Loucy (cell line): Measurements from ENCODE around the gene PDK2.

ENCODE experiments used
- H2AFZ ChIP-seq: fragments of 200-600 bp; sonication (generic); 2 replicates; pipeline ENCODE4 v1.6.0; 2016; ENCODE audit warnings: antibody characterized with exemption, mild to moderate bottlenecking, low read length, moderate library complexity
- H3F3A ChIP-seq: fragments of 200-600 bp; 2 replicates; pipeline ENCODE4 v1.6.0; 2016; ENCODE audit warnings: antibody characterized with exemption, low read depth, mild to moderate bottlenecking
- H3K27me3 ChIP-seq: fragments of 200-600 bp; sonication (generic); 2 replicates; pipeline ENCODE4 v1.6.1; 2014; ENCODE audit warnings: low read length, mild to moderate bottlenecking; ENCODE audit not compliant: insufficient read depth, poor library complexity, severe bottlenecking
- H3K36me3 ChIP-seq: fragments of 200-600 bp; sonication (generic); 2 replicates; pipeline ENCODE4 v1.6.1; 2016; ENCODE audit warnings: low read length; ENCODE audit not compliant: insufficient read depth
- H3K4me1 ChIP-seq: fragments of 200-600 bp; sonication (generic); 2 replicates; pipeline ENCODE4 v1.5.1; 2014; ENCODE audit warnings: low read length, mild to moderate bottlenecking; ENCODE audit not compliant: insufficient read depth, poor library complexity, severe bottlenecking
- H3K4me2 ChIP-seq: fragments of 200-600 bp; sonication (generic); 2 replicates; pipeline ENCODE4 v1.6.0; 2014; ENCODE audit warnings: antibody characterized with exemption, low read length, low read depth, mild to moderate bottlenecking; ENCODE audit not compliant: poor library complexity, severe bottlenecking
- H3K4me3 ChIP-seq: fragments of 200-600 bp; sonication (generic); 2 replicates; pipeline ENCODE4 v1.5.1; 2014; ENCODE audit warnings: low read length, mild to moderate bottlenecking, mixed read lengths; ENCODE audit not compliant: poor library complexity, severe bottlenecking
- H3K79me2 ChIP-seq: fragments of 200-600 bp; sonication (generic); 2 replicates; pipeline ENCODE4 v1.6.1; 2014; ENCODE audit warnings: low read length; ENCODE audit not compliant: insufficient read depth
- H3K9ac ChIP-seq: fragments of 200-600 bp; sonication (generic); 2 replicates; pipeline ENCODE4 v1.6.0; 2014; ENCODE audit warnings: mild to moderate bottlenecking, low read depth, low read length, moderate library complexity; ENCODE audit not compliant: poor library complexity, severe bottlenecking
- H3K9me2 ChIP-seq: fragments of 200-600 bp; sonication (generic); replicated peaks from 2 replicates; pipeline ENCODE4 v1.6.1; 2016; ENCODE audit warnings: low read depth, low read length, mixed read lengths
- H3K9me3 ChIP-seq: fragments of 200-600 bp; sonication (generic); 2 replicates; pipeline ENCODE4 v1.6.1; 2014; ENCODE audit warnings: mild to moderate bottlenecking, antibody characterized with exemption, low read length, low read depth; ENCODE audit not compliant: insufficient read depth
- H4K20me1 ChIP-seq: fragments of 200-600 bp; sonication (generic); 2 replicates; pipeline ENCODE4 v1.6.0; 2014; ENCODE audit warnings: antibody characterized with exemption, low read length, mild to moderate bottlenecking; ENCODE audit not compliant: insufficient read depth, poor library complexity, severe bottlenecking
- EZH2phosphoT487 ChIP-seq: fragments of 200-600 bp; IDR thresholded peaks from 2 replicates; pipeline ENCODE4 v1.6.1; 2018; ENCODE audit warnings: antibody characterized with exemption, mild to moderate bottlenecking, moderate library complexity, borderline replicate concordance
- TF ChIP-seq, protein P1 (sequence below): fragments of 200-600 bp; sonication (generic); conservative IDR thresholded peaks from 2 replicates; pipeline ENCODE4 v1.5.1; 2014; ENCODE audit warnings: mild to moderate bottlenecking, antibody characterized with exemption, low read length

Gene PDK2

DNA sequence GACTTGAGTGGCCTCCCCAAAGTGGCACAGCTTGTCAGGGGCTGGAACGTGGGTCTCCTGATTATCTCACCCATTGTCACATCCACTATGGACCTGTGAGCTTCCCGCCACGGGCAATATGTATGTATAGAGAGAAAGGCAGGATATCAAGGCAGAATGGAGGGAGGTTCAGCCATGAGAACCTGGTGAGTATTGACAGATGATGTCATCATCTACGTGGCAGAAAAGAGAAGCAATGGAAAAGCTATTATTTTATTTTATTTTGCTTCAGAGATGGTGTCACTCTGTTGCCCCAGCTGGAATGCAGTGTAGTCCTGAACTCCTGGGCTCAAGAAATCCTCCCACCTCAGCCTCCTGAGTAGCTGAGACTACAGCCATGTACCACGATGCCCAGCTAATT is 13.4 kb upstream of the PDK2 start:
- no peaks in the 10 kb centered on the region for H3K4me1 ChIP-seq
- TF ChIP-seq, protein P1, sequence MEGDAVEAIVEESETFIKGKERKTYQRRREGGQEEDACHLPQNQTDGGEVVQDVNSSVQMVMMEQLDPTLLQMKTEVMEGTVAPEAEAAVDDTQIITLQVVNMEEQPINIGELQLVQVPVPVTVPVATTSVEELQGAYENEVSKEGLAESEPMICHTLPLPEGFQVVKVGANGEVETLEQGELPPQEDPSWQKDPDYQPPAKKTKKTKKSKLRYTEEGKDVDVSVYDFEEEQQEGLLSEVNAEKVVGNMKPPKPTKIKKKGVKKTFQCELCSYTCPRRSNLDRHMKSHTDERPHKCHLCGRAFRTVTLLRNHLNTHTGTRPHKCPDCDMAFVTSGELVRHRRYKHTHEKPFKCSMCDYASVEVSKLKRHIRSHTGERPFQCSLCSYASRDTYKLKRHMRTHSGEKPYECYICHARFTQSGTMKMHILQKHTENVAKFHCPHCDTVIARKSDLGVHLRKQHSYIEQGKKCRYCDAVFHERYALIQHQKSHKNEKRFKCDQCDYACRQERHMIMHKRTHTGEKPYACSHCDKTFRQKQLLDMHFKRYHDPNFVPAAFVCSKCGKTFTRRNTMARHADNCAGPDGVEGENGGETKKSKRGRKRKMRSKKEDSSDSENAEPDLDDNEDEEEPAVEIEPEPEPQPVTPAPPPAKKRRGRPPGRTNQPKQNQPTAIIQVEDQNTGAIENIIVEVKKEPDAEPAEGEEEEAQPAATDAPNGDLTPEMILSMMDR = no peak
- no peak for TF ChIP-seq EZH2phosphoT487

DNA sequence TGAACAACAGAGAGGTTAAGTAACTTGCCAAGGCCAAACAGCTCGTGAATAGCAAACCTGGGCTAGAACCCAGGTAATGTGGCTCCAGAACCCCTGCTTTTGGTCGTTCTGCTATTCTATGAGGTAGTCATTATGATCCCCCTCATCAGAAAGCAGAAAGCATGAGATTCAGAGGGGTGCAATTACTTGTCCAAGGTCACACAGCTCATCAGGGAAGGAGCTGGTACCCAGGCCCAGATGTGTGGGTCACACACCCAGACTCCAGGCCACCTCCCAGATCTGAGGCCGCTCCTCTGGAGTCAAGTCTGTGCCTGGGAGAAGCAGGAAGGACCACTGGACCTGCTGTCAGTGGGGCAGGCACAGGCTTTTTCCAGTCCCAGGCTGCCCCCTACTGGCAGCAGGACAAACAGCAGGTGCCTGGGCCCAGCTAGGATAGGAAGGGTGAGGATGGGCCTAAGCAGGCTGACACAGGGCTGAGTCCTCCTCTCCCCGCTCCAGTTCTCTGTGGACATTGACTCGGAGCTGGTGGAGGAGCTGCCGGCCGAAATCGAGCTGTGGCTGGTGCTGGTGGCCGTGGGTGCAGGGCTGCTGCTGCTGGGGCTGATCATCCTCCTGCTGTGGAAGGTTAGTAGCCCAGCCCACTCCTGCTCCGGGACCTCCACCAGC is 7.8 kb upstream of the PDK2 start:
- Histone ChIP-seq H3K9me2 (no peaks in the 10 kb centered on the region), H3F3A (no peaks in the 10 kb centered on the region), H3K36me3 (no peaks in the 10 kb centered on the region), H4K20me1 (no peaks in the 10 kb centered on the region), H3K4me2 (no peak overlapping the region), H3K4me3 (no peak overlapping the region), H3K79me2 (no peaks in the 10 kb centered on the region), H3K27me3 (no peaks in the 10 kb centered on the region), H3K4me1 (no peaks in the 10 kb centered on the region), H3K9ac (no peak overlapping the region), H2AFZ (no peak overlapping the region), H3K9me3 (no peaks in the 10 kb centered on the region)
- TF ChIP-seq EZH2phosphoT487 = no peak
- TF ChIP-seq, protein P1 = peak; percentile 96

More for the DNA sequence above, 13.4 kb upstream of the PDK2 start:
- Histone ChIP-seq H3K4me2 (no peak overlapping the region), H3K9ac (no peak overlapping the region), H3K27me3 (no peaks in the 10 kb centered on the region), H3K79me2 (no peaks in the 10 kb centered on the region), H2AFZ (no peak overlapping the region), H4K20me1 (no peaks in the 10 kb centered on the region), H3K36me3 (peaks cover 5% of the 10 kb centered on the region; the same call in 1 of the 2 replicates), H3F3A (no peaks in the 10 kb centered on the region), H3K9me3 (no peaks in the 10 kb centered on the region), H3K9me2 (no peaks in the 10 kb centered on the region), H3K4me3 (no peak overlapping the region)

DNA sequence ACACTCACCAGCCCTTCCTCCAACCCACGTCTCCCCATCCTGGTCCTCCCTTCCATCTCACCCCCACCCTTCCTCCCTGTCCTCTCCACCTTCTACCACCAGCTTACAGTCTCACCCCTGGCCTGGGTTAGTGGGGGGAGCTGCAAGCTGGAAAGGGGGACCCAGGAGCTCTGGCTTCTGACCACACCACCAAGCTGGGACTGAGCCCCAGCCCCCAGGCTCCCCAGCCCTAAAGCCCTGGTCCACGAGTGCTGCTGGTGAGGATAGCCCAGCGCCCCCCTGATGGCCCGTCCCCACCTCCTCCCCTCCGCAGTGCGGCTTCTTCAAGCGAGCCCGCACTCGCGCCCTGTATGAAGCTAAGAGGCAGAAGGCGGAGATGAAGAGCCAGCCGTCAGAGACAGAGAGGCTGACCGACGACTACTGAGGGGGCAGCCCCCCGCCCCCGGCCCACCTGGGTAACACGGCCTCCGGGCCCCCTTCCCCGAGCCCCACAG is 7.2 kb upstream of the PDK2 start:
- no peaks in the 10 kb centered on the region for H3F3A ChIP-seq
- no peak for TF ChIP-seq EZH2phosphoT487

More for the DNA sequence above, 7.2 kb upstream of the PDK2 start:
- Histone ChIP-seq H3K9me3 (no peaks in the 10 kb centered on the region), H3K9me2 (no peaks in the 10 kb centered on the region), H3K36me3 (no peaks in the 10 kb centered on the region), H3K27me3 (no peaks in the 10 kb centered on the region), H3K4me3 (no peak overlapping the region), H3K79me2 (no peaks in the 10 kb centered on the region), H3K4me1 (no peaks in the 10 kb centered on the region), H2AFZ (no peak overlapping the region), H3K4me2 (no peak overlapping the region), H3K9ac (no peak overlapping the region), H4K20me1 (no peaks in the 10 kb centered on the region)
